ENCODE results near the gene KDM2A.

The KDM2A gene

GRCh38 chr11:67270256-67271204 lies 151.5 kb downstream of the KDM2A start:
- no peak for FAIRE-seq

GRCh38 chr11:67271205-67271540 lies 152.1 kb downstream of the KDM2A start:
- FAIRE-seq (peak; percentile 16), DNase-seq (ENCODE audit: insufficient read length, low spot score) (no peak)

More at GRCh38 chr11:67270256-67271204, 151.5 kb downstream of the KDM2A start:
- no peak for DNase-seq (ENCODE audit: insufficient read length, low spot score)

GRCh38 chr11:67271541-67272284 lies 152.7 kb downstream of the KDM2A start:
- no peak for FAIRE-seq
- DNase-seq (ENCODE audit: insufficient read length, low spot score) = no peak

- DNase-seq (ENCODE audit: insufficient read length, low spot score) (no peak), FAIRE-seq (peak; percentile 58)
These were observed 153.5 kb downstream of the KDM2A start for GRCh38 chr11:67272327-67273259.

GRCh38 chr11:67273260-67273990 lies 154.4 kb downstream of the KDM2A start:
- no peak for DNase-seq (ENCODE audit: insufficient read length, low spot score)
- peak; percentile 51 for FAIRE-seq

DNA sequence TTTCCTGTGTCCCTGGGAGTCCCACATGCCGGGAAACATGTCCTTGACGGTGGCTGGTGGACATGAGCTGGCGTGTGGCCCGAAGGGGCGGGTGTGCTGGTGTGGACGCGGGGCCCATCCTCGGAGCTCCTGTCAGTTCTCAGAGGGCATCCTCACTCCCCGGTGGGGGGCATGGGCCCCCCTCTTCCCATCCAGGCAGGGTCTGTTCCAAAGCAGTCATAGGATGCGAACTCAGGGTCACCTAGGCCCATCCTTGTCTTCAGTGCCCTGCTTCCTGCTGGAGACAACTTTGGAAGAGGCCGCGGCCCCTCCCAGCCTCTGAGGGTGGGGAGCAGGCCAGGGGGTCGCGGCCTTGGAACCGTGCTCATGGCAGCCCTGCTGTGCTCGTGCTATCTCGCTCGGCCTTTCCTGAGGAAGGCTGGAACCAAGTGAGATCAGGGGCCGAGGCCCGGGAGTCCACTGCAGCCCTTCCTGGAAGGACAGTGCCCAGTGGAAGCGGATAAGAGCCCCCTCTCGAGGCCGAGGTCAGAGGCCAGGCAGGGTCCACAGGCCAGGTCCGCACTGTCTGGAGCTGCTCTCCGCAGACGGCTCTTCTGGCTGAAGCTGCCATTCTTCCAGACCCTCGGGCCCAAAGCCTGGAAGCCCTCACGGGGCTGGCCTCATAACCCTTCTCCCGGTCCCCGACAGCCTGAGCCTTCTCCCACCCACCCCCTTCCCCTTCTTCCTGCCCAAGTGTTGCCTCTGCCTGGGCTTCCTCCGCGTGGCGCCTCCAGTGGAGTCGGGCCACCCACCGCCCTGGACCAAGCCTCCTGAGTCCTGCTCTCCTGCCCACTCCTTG lies 155.9 kb downstream of the KDM2A start:
- FAIRE-seq = no peak
- no peak for DNase-seq (ENCODE audit: insufficient read length, low spot score)

DNA sequence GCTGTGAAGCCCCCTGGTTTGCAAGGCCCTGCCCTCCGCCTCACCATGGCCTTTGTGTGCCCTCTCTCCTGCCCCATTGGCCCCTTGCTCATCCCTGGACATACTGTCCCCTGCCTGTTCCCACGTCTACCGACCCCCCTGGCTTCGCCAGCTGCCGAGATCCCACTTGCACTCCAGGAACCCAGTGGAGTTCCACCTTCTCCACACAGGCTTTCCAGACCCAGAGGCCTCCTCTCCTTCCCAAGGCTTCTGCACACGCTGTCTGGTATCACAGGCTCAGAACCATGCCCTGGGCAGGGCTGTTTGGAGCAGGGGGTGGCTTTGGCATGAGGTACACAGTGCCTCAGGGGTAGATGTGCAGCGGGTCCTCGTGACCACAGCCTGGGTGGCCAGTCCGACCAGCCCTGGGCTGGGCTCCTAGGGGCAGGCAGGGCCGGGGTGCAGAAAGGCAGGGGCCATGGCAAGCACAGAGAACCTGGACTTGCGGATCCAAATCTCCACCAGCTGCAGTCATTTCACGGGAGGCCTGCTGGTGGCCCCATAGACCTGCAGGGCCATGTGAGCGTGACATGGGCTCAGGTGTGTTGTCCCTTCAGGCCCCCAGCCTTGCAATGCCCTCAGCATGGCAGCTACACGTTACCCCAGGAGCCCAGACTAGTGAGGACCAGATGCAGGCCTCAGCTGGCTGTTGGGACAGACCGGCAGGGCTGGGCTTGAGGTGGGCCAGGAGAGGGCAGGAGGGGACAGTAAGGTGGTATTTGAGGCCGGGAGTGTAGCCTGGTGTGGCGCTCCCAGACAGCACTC lies 156.7 kb downstream of the KDM2A start:
- FAIRE-seq (no peak), DNase-seq (ENCODE audit: insufficient read length, low spot score) (no peak)

DNA sequence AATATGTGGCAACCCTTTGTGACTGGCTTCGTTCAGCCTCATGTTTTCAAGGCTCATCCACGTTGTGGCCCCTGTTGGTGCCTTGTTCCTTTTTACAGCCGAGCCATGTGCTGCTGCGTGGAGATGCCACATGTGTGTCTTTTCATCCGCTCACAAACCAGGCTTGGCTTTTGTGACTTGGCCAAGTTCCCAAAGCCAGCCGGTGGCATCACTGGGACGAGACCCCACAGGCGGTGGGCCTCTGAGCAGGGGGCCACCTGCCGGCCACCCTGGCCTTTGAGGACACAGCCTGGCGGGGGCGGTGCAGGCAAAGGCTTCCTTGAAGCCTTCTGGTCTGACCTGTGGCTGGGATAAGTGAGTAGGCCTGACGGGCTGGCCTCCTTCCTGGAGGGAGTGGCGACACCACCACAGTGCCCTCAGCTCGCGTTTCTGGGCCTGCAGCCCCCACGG lies 157.7 kb downstream of the KDM2A start:
- DNase-seq (ENCODE audit: insufficient read length, low spot score) (no peak), FAIRE-seq (no peak)

GRCh38 chr11:67277231-67277961 lies 158.3 kb downstream of the KDM2A start:
- no peak for FAIRE-seq
- no peak for DNase-seq (ENCODE audit: insufficient read length, low spot score)

DNA sequence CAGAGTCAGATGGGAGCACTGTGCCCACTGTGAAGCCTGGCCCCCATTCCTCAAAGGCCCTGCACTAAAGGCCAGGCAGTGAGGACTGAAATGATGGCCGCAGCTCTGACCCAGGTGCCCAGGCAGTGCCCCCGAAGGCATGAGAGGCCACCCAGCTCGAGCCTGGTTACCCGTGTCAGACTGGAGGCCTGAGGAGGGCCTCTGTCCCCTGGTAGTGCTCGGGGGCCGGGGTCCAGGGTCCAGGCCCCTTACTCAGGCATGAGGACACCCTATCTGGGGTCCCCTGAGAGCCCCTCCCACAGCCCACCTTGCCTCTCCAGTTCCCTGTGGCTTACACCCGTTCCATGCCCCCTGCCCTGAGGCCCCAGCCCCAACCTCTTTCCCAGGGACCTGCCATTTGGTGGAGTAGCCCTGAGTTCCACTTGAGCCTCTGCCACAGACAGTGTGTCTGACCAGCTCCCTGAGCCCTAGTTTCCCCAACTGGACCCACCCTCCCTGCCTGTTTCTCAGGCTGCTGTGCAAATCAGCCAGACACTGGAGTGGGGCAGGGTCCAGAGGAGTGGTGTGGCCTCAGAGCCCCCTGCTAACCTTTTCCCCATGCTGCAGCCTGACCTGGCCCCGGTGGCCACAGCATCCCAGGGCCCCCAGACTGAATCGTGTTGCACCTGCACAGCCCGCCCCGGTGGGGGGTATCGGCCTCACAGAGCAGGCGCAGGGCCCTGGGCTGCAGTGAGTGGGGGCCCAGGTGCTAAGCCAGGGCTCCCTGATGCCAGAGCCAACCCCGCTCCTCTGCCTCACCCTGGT lies 159.3 kb downstream of the KDM2A start:
- DNase-seq (ENCODE audit: insufficient read length, low spot score) (no peak), FAIRE-seq (no peak)

DNA sequence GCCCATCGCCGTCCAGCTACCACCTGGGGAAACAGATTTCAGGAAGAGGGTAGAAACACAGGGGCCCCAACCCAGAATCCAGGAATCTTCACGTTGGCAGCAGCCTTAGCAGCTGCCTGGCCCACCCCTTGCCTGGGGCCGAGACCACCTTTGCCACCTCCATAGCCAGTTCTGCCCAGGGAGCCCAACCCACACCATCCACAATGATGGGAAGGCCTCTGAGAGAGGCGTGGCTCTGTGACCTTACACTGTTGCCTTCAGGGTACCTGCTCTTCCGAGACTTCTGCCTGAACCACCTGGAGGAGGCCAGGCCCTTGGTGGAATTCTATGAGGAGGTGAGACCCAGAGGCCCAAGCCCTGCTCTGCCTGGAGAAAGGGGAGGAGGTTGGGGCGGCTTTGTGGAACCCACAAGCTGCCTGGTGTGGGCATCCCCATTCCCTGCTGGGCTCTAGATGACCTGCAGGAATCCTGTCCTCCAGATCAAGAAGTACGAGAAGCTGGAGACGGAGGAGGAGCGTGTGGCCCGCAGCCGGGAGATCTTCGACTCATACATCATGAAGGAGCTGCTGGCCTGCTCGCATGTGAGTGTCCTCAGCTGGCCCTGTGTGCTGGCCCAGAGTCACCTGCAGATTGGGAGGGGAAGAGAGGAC lies 160.0 kb downstream of the KDM2A start:
- FAIRE-seq = no peak
- no peak for DNase-seq (ENCODE audit: insufficient read length, low spot score)

DNA sequence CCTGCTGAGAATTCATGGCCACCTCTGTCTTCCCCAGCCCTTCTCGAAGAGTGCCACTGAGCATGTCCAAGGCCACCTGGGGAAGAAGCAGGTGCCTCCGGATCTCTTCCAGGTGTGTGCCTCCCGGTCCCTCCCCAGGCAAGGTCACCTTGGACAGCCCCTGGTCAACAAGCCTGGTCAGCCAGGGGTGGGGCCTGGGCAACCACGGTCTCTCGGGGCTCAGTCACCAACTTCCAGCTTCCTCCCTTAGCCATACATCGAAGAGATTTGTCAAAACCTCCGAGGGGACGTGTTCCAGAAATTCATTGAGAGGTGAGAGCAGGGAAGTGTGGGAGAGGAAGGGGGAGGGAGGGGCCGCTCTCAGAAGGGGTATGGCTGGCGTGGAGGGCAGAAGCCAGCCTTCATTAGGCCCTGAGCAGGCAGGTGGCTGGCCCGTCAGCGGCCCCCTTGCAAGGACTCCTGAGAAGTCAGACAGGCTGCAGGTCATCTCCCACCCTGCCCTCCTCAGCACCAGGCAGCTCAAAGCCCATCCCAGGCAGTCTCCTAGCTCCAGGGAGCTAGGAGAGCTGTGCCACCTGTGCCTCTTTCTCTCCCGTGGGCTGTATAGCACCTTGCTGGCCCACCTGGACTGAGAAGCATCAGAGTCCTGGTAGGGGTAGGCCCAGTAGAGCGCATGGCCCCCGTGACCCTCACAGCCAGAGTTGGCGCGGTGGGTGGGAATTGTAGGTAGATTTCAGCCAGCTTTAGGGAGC lies 160.7 kb downstream of the KDM2A start:
- DNase-seq (ENCODE audit: insufficient read length, low spot score) = no peak
- no peak for FAIRE-seq

GRCh38 chr11:67280341-67280787 lies 161.3 kb downstream of the KDM2A start:
- FAIRE-seq (no peak), DNase-seq (ENCODE audit: insufficient read length, low spot score) (no peak)

DNA sequence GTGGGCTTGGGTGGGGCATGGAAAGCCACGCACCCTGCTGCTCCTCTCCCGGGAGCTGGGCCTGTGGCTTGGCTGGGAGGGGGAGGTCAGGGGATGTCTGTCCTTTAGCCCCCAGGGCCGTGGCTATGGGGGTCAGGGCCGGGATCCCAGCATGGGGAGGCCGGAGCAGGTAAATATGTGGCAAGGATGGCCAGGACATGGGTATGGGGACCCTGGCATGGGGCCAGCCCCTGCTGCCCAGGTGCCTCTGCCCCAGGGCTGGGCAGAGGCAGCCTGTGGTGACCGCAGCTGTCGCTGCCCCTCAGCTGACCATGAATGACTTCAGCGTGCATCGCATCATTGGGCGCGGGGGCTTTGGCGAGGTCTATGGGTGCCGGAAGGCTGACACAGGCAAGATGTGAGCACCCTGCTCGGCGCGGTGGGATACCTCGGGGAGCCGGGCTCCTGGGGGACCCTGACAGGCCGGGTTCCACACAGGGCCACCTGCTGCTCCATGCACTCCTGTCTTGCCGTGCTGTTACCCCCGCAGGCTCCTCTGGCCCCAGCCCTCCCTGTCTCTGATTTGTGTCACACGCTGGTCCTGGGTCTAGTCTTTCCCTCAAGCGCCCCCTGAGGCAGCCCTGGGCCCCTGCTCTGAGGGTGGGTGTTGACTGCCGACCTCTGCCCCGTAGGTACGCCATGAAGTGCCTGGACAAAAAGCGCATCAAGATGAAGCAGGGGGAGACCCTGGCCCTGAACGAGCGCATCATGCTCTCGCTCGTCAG lies 161.9 kb downstream of the KDM2A start:
- FAIRE-seq = peak; percentile 16

More for the DNA sequence above, 161.9 kb downstream of the KDM2A start:
- DNase-seq (ENCODE audit: insufficient read length, low spot score) = no peak

All from HTR-8/SVneo (cell line).